SIG-M5 (cell line): ENCODE measurements around the gene PTF1A.
"Not testable (repeated sequence)": the region's sequence is repeated elsewhere in the genome, so short reads cannot be mapped to it uniquely, and the experiment has no call there.

Experiments used
- DNase-seq: peaks from one replicate; lab custom pipeline; 2025; lab: John Stamatoyannopoulos, UW

PTF1A gene

DNA sequence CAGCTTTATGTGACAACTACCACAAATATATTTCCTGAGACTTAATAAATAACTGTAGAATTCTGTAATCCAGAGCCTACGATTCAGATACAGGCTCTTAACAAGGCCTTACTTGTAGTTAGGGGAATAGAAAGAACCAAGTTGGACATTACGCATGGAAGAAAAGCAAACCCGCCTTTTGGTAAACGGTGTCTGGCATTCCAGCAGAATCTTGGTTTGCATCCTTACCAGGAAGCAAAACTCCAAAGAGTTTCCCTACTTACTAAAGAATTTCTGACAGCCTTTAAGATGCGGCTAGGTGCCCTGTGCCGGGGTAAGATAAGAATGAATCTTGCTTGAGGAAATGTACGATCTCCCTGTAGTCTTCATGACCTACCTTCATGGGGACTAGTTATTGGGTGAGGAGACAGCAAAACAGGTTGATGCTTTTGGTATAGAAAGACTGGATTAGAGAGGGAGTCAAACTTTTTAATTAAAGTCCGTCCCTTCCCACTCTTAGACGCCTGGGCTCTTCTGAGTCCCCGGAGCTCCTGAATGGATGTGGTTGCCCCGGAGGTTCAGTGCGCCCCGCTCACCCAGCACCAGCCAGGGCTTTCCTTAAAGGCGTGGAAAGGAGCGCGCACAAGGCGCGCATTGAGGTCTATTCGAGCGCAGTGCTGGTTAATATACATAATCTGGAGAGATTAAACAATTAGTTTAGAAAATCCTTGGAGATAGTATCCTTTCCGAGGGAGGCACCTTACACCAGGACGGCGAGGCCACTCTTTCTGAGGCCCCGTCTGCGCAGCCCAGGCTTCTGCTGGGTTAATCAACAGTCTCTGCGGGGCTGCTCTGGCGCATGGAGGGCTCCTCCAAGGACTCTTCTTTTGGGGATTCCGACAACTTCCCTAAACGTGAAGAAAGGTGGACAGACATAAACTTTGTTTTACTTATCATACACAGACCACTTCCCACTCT lies 11.5 kb downstream of the PTF1A start:
- no peak for DNase-seq

DNA sequence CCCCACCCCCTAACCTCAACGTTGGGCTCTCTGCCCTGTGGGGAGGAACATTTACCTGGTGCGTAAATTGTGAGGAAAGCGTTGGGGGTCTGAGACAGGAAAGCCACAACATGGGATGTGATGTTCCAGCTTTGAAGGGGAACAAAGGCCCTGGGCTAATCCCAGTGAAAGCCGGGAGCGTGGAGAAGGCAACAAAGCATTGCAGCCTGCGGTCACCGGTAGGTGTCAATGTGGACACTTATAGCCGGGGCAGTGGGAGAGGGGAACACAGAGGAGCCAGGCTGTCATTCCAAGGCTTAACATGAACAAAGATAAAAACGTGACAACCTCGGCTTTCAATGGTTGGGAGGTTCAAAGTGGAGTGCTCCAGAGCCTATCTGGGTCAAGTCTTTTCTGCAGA lies 12.7 kb downstream of the PTF1A start:
- DNase-seq = no peak

DNA sequence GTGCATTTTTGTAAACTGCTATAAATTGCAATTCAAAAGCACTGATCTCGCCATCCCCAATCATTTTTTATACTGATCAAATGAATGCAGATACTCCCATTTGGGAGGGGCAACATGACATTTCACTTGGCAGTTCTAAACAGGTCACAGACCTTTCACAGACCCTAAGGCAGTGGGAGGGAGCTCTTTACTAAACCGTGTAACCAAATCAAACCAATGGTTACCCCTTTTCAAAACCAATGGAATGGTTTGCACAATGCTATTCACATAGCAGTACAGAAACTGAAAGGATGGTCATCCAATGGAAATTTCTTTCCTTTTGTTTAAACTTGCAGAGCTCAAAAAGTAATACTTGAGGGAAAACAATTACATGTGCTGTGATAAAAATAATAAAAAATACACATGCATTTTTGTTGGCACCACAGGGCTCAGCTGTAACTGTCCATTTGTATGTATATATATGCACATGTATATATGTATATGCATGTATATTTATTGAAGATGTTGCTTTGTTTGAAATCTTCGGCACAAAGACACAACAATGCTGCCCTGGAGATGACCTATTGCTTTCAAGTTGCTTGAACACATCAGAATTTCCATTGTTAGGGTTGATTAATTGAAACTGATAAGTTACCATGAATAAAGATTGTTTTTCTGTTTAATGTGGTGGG lies 14.0 kb downstream of the PTF1A start:
- DNase-seq = no peak

DNA sequence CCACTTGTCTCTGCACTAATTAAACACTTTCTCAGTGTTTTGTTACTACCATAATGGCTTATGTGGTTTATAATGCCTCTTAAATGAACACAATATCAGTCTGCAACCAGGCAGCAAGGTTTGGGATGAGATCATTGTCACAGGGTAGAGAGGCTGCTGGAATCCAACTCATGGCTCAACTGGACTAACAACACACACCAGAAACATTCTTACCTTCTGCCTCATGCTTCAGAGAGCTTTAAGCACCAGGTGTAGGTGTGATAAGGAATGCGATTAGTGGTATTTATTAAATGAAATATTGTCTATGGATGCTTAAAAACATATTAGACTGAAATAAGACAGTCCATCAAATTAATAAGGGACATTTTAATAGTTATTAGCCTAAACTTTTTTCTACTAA lies 25.4 kb downstream of the PTF1A start:
- DNase-seq = no peak

DNA sequence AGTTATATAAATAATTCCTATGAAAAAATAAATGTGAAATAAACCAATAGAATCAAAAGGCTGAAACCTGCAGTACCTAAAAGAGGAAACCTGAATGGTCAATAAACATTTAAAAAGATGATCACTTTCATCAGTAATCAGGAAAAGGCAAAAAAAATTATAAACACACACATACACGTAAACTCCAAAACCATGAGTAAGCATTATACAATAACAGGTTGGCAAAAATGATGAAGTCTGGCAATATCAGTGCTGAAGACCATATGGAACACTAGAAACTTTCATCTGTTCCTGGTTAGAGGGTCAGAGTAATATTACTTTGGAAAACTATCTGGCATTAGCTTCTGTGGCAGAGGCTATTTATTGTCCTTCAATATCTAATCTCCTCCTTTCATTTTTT lies 38.5 kb downstream of the PTF1A start:
- DNase-seq = no peak

DNA sequence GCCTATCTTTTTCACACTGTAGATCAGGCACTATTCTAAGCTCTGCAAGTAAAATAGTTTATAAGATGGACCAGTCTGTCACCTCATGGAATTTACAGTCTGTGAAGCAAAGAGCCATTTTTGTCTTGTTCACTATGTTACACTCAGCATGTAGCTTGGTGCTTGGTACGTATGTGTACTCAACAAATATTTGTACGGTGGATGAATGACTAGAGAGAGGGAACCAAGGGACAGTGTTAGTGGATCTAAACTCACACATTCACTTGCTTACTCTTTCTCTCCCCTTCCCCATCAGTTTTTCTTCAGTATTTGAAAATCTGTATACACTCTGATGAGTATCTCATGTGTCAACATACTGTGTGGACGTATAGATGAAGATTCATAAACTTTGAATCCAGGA lies 45.9 kb downstream of the PTF1A start:
- DNase-seq = no peak

DNA sequence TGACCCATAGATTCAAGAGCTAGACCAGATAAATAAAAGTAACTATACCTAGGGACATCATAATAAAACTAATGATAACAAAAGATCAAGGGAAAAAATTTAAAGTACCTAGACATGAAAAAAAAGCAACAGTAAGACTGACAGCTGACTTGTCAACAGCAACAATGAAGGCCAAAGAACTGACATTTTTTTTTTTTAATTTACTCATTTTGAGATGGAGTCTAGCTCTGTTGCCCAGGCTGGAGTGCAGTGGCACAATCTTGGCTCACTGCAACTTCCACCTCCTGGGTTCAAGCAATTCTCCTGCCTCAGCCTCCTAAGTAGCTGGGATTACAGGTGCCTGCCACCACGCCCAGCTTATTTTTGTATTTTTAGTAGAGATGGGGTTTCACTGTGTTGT lies 49.7 kb downstream of the PTF1A start:
- DNase-seq = not testable (repeated sequence)
